ENCODE results near the gene PRUNE1.

Gene PRUNE1

GRCh38 chr1:151054971-151055547 is 46.8 kb downstream of the PRUNE1 start:
- DNase-seq = peak; percentile 85

DNA sequence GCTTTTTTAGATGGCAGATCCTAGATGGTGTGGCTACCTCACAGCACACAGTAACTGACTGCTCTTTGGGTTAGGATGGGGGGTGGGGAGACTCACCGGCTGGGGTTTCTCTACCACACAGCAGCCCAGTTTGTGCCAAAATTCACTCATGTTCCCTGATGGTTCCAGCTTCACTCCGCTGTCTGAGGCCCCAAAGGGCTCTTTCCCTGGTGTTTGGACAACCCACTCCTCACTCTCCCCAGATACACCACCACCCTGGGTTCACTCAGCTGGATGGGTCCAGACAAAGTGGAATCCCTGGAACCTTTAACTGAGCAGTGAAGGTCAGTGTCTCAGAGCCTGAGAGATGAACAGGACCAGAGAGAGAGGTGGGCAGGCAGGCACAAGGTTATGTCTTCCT is 47.3 kb downstream of the PRUNE1 start:
- DNase-seq = no peak

DNA sequence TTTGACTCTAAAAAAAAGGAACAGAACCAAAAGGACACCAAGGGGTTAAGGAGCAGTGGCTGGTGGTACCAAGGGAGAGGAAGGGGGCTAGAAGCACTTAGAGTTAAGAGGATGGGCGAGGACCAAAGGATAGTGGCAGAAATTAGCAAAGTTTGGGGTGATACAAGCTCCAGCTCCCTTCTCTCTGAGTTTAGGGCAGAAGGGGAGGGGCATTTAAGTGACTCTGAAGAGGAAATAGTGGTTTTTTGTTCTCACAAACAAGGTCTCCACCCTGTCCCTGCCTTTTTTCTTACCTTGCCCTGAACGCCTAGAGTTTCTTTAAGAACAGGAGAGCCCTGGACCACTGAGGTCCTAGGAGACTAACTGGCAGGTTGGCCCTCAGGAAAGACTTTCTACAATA is 47.9 kb downstream of the PRUNE1 start:
- peak; percentile 59 for DNase-seq

- no peak for DNase-seq
These were observed 50.4 kb downstream of the PRUNE1 start for GRCh38 chr1:151058692-151059091.

GRCh38 chr1:151059109-151060006 is 51.1 kb downstream of the PRUNE1 start, which contains the start of gene CDC42SE1:
Gene CDC42SE1 (minus strand): TSS chr1:151059622. CDS start chr1:151055730, 3,892 bp downstream.
- DNase-seq = peak; percentile 85

- peak; percentile 59 for DNase-seq
These were observed 51.9 kb downstream of the PRUNE1 start, which contains the start of gene MLLT11 for GRCh38 chr1:151060007-151060656. Gene MLLT11 (plus strand): TSS chr1:151060397. CDS start chr1:151067225, 6,828 bp downstream.

DNA sequence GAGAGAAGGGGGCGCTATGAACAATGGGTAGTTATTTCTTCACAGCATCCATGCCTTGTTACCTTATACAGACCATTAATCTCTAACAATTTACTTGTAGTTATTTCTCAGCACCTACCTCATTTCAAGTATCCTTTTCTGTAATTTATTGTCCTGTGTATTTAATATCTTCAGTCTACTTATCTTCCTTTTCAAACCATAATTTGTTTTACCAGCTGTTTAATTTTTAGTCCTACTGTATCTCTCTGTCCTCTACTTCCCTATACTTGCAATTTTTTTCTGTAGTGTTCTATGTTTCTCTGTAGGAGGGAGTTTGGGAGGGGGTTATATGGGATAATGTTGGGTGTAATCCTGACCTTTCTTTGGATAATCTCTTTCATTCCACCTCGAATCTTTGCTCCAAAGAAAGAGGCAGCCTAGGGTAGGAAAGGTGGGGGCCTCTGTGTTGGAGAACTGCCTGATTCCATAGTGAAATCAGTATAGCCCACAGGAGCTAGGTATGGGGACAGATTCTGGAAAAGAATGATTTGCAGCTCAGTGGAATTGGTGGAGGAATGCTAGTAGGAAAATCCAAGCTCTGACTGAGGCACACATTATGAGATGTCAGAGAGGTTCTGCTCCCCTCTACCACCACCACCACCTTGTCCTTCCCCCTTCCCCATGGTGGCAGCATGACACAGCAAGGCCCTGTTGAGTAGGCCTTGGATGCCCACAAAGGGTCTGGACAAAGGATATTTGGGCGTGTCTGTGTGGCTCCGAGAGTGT is 52.6 kb downstream of the PRUNE1 start:
- no peak for DNase-seq

DNA sequence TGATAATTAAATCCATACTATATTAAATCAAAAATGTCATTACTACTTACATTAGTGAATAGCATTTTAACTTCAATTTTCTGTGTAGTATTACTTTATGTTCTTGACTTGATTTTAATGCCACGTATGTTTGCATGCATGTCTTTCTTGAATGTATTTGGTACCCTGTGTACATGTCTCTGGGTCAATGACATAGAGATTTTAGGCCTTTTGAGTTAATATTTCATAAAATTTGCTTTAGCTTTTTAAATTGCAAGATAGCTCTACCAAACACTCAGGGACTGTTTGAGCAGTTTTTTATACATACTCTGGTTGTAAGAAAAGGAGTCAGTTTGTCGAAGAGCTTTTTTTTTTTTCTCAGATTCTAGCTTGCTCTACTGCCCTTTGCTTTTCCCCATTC is 53.5 kb downstream of the PRUNE1 start:
- DNase-seq = no peak

GRCh38 chr1:151062741-151063371 is 54.6 kb downstream of the PRUNE1 start:
- no peak for DNase-seq

- DNase-seq = no peak
These were observed 56.9 kb downstream of the PRUNE1 start for GRCh38 chr1:151065089-151065645.

GRCh38 chr1:151067185-151067584 is 58.9 kb downstream of the PRUNE1 start:
- DNase-seq = no peak

DNA sequence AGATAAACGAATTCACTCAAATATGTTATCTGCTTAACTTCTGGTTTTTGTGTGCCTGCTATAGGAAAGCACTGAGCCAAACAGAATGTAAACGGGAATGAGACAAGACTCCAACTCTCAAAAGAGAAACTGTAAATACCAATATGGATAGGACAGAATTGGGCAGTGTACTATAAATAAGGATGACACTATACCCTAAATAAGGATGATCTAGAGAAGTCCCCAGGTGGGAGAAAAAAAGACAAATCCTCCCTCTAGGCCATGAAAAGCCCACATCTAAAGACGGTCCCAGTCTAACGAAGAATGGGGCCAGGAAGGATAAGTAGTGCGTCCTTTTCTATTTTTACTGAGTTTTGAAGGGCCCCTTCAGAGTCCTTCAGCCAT is 60.8 kb downstream of the PRUNE1 start:
- DNase-seq = no peak

DNA sequence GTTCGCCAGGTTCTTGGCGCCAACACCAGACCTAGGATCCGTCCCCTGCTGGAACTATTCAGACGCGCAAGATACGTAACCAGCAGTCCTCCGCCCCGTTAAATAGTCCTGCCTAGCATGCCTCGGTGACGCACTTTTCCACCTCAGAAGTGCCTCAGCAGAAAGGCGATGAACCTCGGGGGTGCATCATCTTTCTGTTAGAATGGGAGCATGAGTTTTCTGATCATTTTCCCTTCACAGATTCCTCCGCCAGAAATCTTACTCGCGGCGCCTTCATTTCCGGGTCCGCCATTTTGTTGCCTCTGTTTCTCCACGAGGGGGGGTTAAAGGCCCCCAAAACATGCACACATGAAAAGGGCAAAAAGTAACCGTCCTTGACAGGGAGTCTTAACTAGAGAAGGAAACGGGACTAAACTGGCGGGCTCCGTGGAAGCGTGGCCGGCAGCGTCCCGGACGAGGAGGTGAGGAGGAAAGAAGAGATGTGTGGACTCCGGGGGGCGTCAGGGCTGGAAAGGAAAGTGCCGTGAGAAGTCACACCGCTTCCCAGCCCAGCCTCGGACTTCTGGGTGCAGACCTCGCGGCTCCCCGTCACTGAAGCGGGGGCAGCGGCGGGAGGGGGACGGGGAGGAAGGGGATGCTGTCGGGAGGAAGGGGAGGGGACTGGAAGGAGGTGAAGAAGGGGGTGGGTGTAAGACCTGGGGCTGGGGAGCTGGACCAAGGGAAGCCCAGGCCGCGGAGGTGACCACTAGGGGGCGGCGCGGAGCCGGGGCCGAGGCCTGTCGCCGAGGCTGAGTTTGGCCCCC is 62.4 kb downstream of the PRUNE1 start, which contains the start of gene GABPB2:
Gene GABPB2 (plus strand): TSS at position 288 of the 803 bp plus-strand sequence. CDS start 17,429 bp downstream, outside the sequence.
- peak; percentile 94 for DNase-seq

- no peak for DNase-seq
These were observed 64.0 kb downstream of the PRUNE1 start for GRCh38 chr1:151072224-151072623.

Measured in hematopoietic multipotent progenitor cell treated with erythropoietin and hydrocortisone succinate and interleukin-3 and kit ligand, for 8 days (in vitro differentiated cells).